RWPE1 (cell line): ENCODE measurements around the gene ACTR1A.
"Not testable (repeated sequence)": the region's sequence is repeated elsewhere in the genome, so short reads cannot be mapped to it uniquely, and the experiment has no call there.

Experiments used
- CTCF ChIA-PET: fragments of 350-600 bp; sonication (Branson Sonifier 250); formaldehyde crosslinking; extraction: SDS; loops from one replicate; lab custom pipeline; 2021; lab: Yijun Ruan, JAX
- POLR2A ChIA-PET: fragments of 400-600 bp; formaldehyde crosslinking; extraction: SDS; loops from one replicate; lab custom pipeline; 2020; ENCODE audit warnings: antibody characterized with exemption; ENCODE audit not compliant: low non-redundant PET; lab: Yijun Ruan, JAX
- DNase-seq: peaks from one replicate; pipeline ENCODE4 v3.0.0; 2012; ENCODE audit warnings: low spot score
- H3K27ac ChIP-seq: fragments of 450-650 bp; 2 replicates; pipeline ENCODE4 v1.5.1; 2017
- CTCF ChIP-seq: fragments of 450-650 bp; conservative IDR thresholded peaks from 2 replicates; pipeline ENCODE4 v1.5.1; 2017; ENCODE audit warnings: low read depth, mild to moderate bottlenecking

Gene ACTR1A

GRCh38 chr10:102462512-102463054 lies 39.9 kb downstream of the ACTR1A start:
- CTCF ChIA-PET = interaction anchor here (0.7 to 2.1 kb wide), 2 partner anchors 16 to 360 kb away, joined by 4 to 11 read pairs; no protein-coding TSS in a partner anchor
- no peak for TF ChIP-seq CTCF
- DNase-seq = no peak
- H3K27ac ChIP-seq = no peak overlapping the region
- POLR2A ChIA-PET = interaction anchor here (1.4 kb wide), 1 partner anchor 12 kb away, joined by 3 read pairs; no protein-coding TSS in a partner anchor

- peak; percentile 99 for DNase-seq
- ChIA-PET CTCF (interaction anchor here (0.6 to 2.1 kb wide), 7 partner anchors 13 to 385 kb away, joined by 3 to 11 read pairs (median 3); no protein-coding TSS in a partner anchor), POLR2A (interaction anchor here (0.5 to 1.4 kb wide), 4 partner anchors 9 to 19 kb away, joined by 3 to 4 read pairs (median 3); partner anchors contain the start of gene C10orf95)
- peak overlapping the region; percentile 29 for H3K27ac ChIP-seq
- TF ChIP-seq CTCF = no peak
These were observed 41.1 kb downstream of the ACTR1A start for GRCh38 chr10:102461187-102462054.

- DNase-seq = no peak
- no peak for TF ChIP-seq CTCF
- ChIA-PET POLR2A (interaction anchor here (0.5 to 0.6 kb wide), 2 partner anchors 31 to 172 kb away, joined by 3 to 4 read pairs; no protein-coding TSS in a partner anchor), CTCF (interaction anchor here (0.6 to 2.1 kb wide), 7 partner anchors 18 to 384 kb away, joined by 3 to 11 read pairs (median 4); no protein-coding TSS in a partner anchor)
- peak overlapping the region; percentile 29 for H3K27ac ChIP-seq
These were observed 41.7 kb downstream of the ACTR1A start for GRCh38 chr10:102460836-102461186.

- CTCF ChIA-PET = no interaction called here
- no peak for DNase-seq
- no peak overlapping the region for H3K27ac ChIP-seq
- POLR2A ChIA-PET = no interaction called here
- TF ChIP-seq CTCF = no peak
These were observed 43.9 kb downstream of the ACTR1A start for GRCh38 chr10:102458656-102459055.

GRCh38 chr10:102457591-102458150 lies 44.8 kb downstream of the ACTR1A start:
- H3K27ac ChIP-seq = no peak overlapping the region
- ChIA-PET CTCF (interaction anchor here (0.6 kb wide), 1 partner anchor 8 kb away, joined by 4 read pairs; no protein-coding TSS in a partner anchor), POLR2A (no interaction called here)
- DNase-seq = no peak
- no peak for TF ChIP-seq CTCF

- no peak for TF ChIP-seq CTCF
- DNase-seq = peak; percentile 59
- peak overlapping the region; percentile 79 for H3K27ac ChIP-seq
- ChIA-PET POLR2A (no interaction called here), CTCF (interaction anchor here (0.6 kb wide), 1 partner anchor 56 kb away, joined by 4 read pairs; no protein-coding TSS in a partner anchor)
These were observed 46.5 kb downstream of the ACTR1A start for GRCh38 chr10:102455893-102456471.

- POLR2A ChIA-PET, DNase-seq, CTCF ChIA-PET: not testable (repeated sequence)
- H3K27ac ChIP-seq = peak overlapping the region; percentile 58
These were observed 47.6 kb downstream of the ACTR1A start for GRCh38 chr10:102454662-102455487.
